GM13977 (cell line): Measurements from ENCODE around the gene POLR2H.

Experiments used
- DNase-seq: peaks from one replicate; pipeline ENCODE4 v3.0.0; 2012; ENCODE audit warnings: low spot score
- in situ Hi-C: fragments of 300-500 bp; cut with MboI; formaldehyde crosslinking; loops from one replicate; pipeline ENCODE4 v1.12.0; 2022; ENCODE audit warnings: low sequenced_read_pairs, low pct_unique_long_range_greater_than_20kb, mixed read lengths, inconsistent platforms; ENCODE audit not compliant: unreplicated experiment
- TF ChIP-seq, protein P1 (sequence below): IDR thresholded peaks from 2 replicates; pipeline ENCODE4 v1.5.1; 2012; ENCODE audit warnings: mild to moderate bottlenecking, control low read depth; ENCODE audit not compliant: insufficient read depth; ENCODE audit errors: extremely low read depth, missing control alignments

The POLR2H gene

GRCh38 chr3:184345317-184346144 lies 16.0 kb upstream of the POLR2H start:
- peak; percentile 65 for DNase-seq
- in situ Hi-C loops = no loop called here
- TF ChIP-seq, protein P1, sequence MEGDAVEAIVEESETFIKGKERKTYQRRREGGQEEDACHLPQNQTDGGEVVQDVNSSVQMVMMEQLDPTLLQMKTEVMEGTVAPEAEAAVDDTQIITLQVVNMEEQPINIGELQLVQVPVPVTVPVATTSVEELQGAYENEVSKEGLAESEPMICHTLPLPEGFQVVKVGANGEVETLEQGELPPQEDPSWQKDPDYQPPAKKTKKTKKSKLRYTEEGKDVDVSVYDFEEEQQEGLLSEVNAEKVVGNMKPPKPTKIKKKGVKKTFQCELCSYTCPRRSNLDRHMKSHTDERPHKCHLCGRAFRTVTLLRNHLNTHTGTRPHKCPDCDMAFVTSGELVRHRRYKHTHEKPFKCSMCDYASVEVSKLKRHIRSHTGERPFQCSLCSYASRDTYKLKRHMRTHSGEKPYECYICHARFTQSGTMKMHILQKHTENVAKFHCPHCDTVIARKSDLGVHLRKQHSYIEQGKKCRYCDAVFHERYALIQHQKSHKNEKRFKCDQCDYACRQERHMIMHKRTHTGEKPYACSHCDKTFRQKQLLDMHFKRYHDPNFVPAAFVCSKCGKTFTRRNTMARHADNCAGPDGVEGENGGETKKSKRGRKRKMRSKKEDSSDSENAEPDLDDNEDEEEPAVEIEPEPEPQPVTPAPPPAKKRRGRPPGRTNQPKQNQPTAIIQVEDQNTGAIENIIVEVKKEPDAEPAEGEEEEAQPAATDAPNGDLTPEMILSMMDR = peak; percentile 32

DNA sequence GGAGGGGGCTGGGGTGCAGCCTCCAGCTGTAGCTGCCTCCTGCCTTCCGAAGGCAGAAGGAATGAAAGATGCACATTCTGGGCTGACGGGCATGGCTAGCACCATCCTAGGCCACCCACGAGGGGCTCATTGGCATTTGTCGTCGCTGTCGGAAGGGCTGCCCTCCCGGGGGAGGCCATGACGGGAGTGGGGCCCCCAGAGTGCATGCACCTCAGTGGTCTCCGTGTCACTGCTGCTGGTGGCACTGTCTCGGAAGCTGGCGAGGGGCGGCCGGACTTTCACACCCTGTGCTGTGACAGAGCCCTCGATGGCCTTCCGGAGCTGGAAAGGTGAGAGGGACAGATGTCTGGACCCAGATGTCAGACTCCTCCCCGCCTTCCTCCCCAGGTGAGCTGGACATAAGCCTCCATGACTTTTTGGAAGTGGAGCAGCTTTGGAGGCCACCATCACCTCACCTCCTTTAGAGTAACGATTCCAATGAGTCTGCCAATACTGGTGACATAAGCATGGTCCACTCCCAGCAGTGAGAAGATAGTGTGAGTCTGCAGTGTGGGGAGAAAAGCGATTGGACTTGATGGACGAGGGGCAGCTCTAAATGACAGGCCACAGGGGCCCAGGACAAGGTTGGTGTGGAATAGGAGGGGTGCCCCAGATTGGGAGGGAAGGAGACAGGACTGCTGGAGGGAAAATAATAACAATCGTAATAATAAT lies 14.9 kb upstream of the POLR2H start:
- DNase-seq = no peak
- in situ Hi-C loops = no loop called here
- TF ChIP-seq, protein P1 = no peak

DNA sequence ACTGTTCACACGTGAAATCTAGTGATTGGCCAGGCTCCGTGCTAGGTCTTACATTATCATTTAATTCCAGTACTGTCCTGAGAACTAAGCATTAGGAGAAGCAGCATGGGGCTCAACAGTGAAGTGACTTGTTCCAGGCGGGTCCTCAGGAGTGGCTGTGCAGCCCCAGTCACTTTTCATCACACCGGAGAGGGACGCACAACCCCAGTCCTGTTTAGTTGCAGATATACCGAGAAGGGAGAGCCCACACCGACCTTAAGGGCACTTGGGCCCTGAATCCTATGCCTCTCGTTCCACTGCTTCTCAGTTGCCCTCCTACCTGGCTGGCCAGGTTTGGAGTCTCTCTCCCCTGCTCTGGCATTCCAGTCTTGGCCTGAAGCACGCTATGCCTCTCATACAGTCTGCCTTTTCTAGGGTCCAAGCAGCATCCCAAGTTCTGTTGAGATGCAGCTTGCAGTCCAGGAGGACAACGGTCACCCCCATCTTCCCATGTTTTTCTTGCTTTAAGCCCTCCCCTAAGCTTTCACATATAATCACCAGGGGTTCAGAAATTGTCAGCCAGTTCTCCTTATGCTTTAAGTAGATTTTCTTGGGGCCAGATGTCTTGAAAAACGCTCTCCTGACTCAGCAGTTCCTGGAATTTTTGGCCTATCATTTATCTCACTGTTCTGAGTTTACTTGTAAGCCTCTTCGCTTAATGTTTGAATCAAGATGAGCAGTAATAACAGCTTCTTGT lies 14.0 kb upstream of the POLR2H start:
- in situ Hi-C loops = no loop called here
- no peak for DNase-seq
- TF ChIP-seq, protein P1 = no peak

DNA sequence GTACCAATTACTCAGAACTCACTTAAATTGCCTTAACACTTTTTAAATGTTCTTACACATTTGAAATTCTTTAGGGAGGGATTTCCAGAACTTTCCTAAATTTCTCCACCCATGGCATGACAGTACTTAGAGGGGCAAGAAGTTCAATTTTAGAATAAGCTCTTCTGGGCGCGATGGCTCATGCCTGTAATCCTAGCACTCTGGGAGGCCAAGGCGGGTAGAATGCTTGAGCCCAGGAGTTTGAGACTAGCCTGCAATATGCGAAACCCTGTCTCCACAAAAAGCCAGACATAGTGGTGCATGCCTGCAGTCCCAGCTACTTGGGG lies 13.5 kb upstream of the POLR2H start:
- DNase-seq = no peak
- TF ChIP-seq, protein P1 = no peak
- in situ Hi-C loops = no loop called here

GRCh38 chr3:184349563-184350470 lies 11.7 kb upstream of the POLR2H start:
- in situ Hi-C loops = no loop called here
- TF ChIP-seq, protein P1 = no peak

DNA sequence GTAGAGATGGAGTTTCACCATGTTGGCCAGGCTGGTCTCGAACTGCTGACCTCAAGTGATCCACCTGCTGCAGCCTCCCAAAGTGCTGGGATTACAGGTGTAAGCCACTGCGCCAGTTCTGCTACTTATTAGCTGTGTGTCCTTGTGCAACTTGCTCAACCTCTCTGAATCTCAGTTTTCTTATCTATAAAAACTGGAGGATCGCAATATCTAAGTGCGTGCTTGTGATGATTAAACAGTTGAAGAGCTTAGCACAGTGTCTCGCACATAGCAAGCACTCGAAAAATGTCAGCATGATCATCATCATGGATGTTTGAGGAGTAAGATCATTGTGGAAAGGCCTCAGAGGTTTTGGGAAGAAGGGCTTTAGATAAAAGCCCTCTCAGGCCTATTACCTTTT lies 10.9 kb upstream of the POLR2H start:
- in situ Hi-C loops = no loop called here
- DNase-seq = no peak
- TF ChIP-seq, protein P1 = no peak

More at GRCh38 chr3:184349563-184350470, 11.7 kb upstream of the POLR2H start:
- no peak for DNase-seq
